Fibroblast of upper back skin (primary cell): ENCODE results near the gene PGAM1.
"Not testable (repeated sequence)": the region's sequence is repeated elsewhere in the genome, so short reads cannot be mapped to it uniquely, and the experiment has no call there.

ENCODE experiments used
- DNase-seq: peaks from one replicate; pipeline ENCODE4 v3.0.0-alpha.2; 2013

Gene PGAM1

DNA sequence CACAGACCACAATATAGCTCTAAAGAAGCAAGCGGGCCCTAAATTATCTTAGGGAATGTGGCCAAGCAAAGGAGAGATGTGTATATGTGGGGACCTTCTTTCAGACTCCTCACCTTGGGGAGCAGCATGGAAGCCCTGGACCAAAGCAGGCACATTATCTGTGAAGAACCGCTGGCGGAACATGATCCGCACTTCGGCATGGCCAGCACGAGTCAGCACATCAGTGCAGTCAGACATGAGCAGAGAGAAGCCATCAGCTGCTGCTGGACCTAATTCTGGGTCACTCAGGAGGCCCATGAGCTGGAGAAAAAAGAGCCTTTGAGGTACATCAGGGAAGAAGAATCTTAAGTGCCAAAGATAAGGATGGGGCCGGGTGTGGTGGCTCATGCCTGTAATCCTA, 33.9 kb downstream of the PGAM1 start:
- no peak for DNase-seq

DNA sequence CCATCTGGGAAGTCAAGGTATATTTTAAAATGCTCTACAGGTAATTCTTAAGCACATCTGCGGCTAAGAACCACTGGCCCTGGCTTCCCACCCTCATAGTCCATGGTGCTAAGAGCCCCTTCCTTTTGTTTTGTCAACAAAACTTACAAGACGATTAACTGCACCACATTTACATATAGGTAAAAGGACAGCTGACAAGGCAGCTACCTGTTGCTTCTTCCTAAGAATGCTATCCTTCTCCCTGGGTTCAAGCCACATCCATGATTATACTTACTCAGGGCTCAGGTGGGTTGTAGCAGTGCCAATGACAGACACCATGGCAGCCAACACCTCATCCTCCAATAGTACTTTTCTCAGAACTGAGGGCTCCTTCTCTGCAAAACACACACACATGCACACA, 36.3 kb downstream of the PGAM1 start:
- DNase-seq, result no peak

- DNase-seq, result peak; percentile 76
Observed at GRCh38 chr10:97463363-97464132, 37.6 kb downstream of the PGAM1 start.

DNA sequence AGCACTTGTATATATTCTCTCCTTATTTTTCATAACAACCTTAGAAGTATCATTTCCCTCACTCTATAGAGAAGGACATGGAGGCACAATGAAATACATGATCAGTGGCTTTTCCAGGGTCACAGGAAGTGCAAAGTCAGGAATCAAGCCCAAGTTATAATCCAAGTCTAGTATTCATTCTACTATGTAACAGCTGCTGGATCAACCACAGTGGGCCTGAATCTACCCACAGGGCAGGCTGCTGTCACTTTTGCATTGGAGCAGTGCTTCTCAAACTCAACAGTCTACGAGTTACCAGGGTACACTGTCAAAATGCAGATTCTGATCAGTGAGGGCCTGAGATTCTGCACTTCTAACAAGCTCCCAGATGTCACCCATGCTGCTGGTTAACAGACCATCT, 38.2 kb downstream of the PGAM1 start:
- DNase-seq, result no peak

GRCh38 chr10:97465982-97466381, 40.0 kb downstream of the PGAM1 start:
- no peak for DNase-seq

- DNase-seq, result peak; percentile 30
Observed at GRCh38 chr10:97466755-97467154, 40.8 kb downstream of the PGAM1 start.

DNA sequence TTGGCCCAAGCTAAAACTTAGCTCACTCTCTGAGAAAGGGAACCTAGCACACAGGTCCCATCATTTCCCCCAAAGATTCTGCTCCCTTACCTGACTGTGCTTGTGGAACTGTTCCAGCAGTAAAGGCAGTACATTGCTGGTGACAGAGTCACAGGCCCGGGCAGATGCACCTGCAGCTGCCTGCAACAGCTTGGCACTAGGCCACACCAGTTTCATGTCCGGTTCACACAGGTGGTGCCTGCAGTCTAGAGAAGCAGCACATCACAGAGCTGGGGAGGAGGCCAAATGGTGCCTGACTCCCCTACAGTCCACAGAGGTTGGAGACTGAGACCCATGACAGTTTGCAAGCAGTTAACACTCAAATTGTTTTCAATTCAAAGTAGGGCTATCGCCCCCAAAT, 42.2 kb downstream of the PGAM1 start:
- DNase-seq, result no peak

DNA sequence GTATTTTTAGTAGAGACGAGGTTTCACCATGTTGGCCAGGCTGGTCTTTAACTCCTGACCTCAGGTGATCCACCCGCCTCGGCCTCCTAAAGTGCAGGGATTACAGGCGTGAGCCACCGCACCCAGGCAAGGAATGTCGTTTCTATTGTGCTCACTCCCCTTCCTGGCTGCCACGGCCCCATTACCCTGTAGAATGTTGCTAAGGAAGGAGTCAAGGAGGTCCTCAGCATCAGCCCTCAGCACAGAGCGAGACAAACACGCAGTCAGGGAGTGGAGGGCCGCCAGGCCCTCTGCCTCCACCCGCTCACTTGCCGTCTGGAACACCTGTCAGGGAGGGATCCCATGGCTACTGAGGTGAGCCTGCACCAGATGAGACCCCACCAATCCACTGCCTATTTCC, 42.8 kb downstream of the PGAM1 start:
- DNase-seq, result not testable (repeated sequence)

DNA sequence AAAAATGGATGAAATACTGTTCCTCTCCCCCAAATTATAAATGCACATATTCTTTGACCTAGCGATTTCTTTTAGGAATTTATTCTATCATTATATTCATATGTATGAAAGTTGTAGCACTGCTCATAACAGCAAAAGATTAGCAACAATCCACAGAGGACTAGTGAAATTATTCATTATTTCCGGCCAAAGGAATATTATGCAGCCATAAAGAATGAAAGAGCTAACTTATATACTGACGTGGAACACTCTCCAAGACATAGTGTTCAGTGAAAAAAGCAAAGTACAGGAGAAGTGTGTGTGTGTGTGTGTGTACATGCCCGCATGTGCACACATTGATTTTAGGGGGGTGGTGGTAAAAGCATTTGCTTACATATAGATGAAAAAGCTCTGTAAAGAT, 48.9 kb downstream of the PGAM1 start:
- no peak for DNase-seq

GRCh38 chr10:97475936-97476594, 50.1 kb downstream of the PGAM1 start:
- peak; percentile 29 for DNase-seq

- DNase-seq, result not testable (repeated sequence)
Observed at GRCh38 chr10:97479410-97479809, 53.4 kb downstream of the PGAM1 start.

GRCh38 chr10:97479939-97480338, 53.9 kb downstream of the PGAM1 start:
- DNase-seq, result no peak

- DNase-seq, result no peak
Observed at GRCh38 chr10:97481071-97481470, 55.1 kb downstream of the PGAM1 start.

GRCh38 chr10:97482381-97482780, 56.4 kb downstream of the PGAM1 start:
- no peak for DNase-seq
